Tibial nerve (tissue), 4 donors: ENCODE measurements around the gene MEP1A. TPM values are rescaled to one million over a fixed set of nuclear protein-coding genes. Genes with fewer than 3 reads are reported as not detected.

ENCODE experiments used
- DNase-seq, 2 donors: peaks; one replicate each; pipeline ENCODE4 v3.0.0-alpha.2; 2019; ENCODE audit warnings: low spot score in 2 of 2
- H3K27ac ChIP-seq, 4 donors: fragments of 200-600 bp; sonication (generic) in 3 of 4; one replicate each; pipeline ENCODE4 v1.5.1; 2017 to 2019; ENCODE audit warnings: mild to moderate bottlenecking in 1 of 4
- H3K27me3 ChIP-seq, 2 donors: fragments of 200-600 bp; sonication (generic) in 1 of 2; one replicate each; pipeline versions ENCODE4 v1.5.1 to v1.6.0; 2017 to 2019
- H3K36me3 ChIP-seq, 3 donors: fragments of 200-600 bp; sonication (generic); one replicate each; pipeline ENCODE4 v1.5.1; 2018 to 2019
- H3K4me1 ChIP-seq, 4 donors: fragments of 200-600 bp; sonication (generic) in 3 of 4; one replicate each; pipeline ENCODE4 v1.5.1; 2017 to 2019
- H3K4me3 ChIP-seq, 4 donors: fragments of 200-600 bp; sonication (generic) in 3 of 4; one replicate each; pipeline ENCODE4 v1.5.1; 2017 to 2019; ENCODE audit warnings: mild to moderate bottlenecking in 1 of 4, moderate library complexity in 1 of 4
- H3K9me3 ChIP-seq, 4 donors: fragments of 200-600 bp; sonication (generic) in 3 of 4; one replicate each; pipeline ENCODE4 v1.5.1; 2017 to 2019
- CTCF ChIP-seq, 5 experiments: fragments of 200-600 bp in 3 of 5; fragments of 450-650 bp in 2 of 5; sonication (generic) in 3 of 5; IDR thresholded peaks; one replicate each; pipeline ENCODE4 v1.5.1; 2016 to 2019; ENCODE audit warnings: antibody characterized with exemption in 5 of 5, mild to moderate bottlenecking in 3 of 5, moderate library complexity in 2 of 5
- EP300 ChIP-seq, 2 donors: sonication (generic); formaldehyde crosslinking; IDR thresholded peaks; one replicate each; pipeline ENCODE4 v1.6.1; 2017; ENCODE audit warnings: antibody characterized with exemption in 2 of 2, mild to moderate bottlenecking in 1 of 2
- POLR2A ChIP-seq, 2 donors: fragments of 450-650 bp; IDR thresholded peaks; one replicate each; pipeline ENCODE4 v1.6.1; 2017; ENCODE audit warnings: antibody characterized with exemption in 2 of 2, mild to moderate bottlenecking in 2 of 2, moderate library complexity in 2 of 2
- WGBS, 2 donors: methylation state at CpG; one replicate each; pipeline ENCODE4 v1.1.5; 2018; 5-methylcytosine and 5-hydroxymethylcytosine counted together
- total RNA-seq, 4 donors: library from RNA; depleted of rRNA; stranded (reverse); fragments of >200 nt; gene quantifications; one replicate each; pipeline ENCODE4 v1.1.0, GENCODE V29; 2016

MEP1A gene
- total RNA-seq, 4 donors from 2014 or later: not detected

- WGBS, 2 donors: 87 to 93% methylated on average over 5 of the region's 5 CpGs
- no peak for TF ChIP-seq CTCF (IDR thresholded peaks at IDR 0.05)
- no peak for TF ChIP-seq POLR2A (IDR thresholded peaks at IDR 0.05)
- no peak for TF ChIP-seq EP300 (IDR thresholded peaks at IDR 0.05)
Observed at GRCh38 chr6:46748940-46749503, 44.2 kb upstream of the MEP1A start.

GRCh38 chr6:46749731-46750130 lies 43.5 kb upstream of the MEP1A start:
- Histone ChIP-seq H3K27ac (no peak overlapping the region), H3K36me3 (no peaks in the 10 kb centered on the region), H3K27me3 (no peaks in the 10 kb centered on the region), H3K9me3 (no peaks in the 10 kb centered on the region), H3K4me3 (no peak overlapping the region), H3K4me1 (no peaks in the 10 kb centered on the region)
- no peak for TF ChIP-seq POLR2A (IDR thresholded peaks at IDR 0.05)
- DNase-seq: no peak
- WGBS, 2 donors: 65 to 76% methylated on average over 5 of the region's 5 CpGs

More at GRCh38 chr6:46748940-46749503, 44.2 kb upstream of the MEP1A start:
- no peaks in the 10 kb centered on the region for H3K27me3 ChIP-seq
- H3K9me3 ChIP-seq: no peaks in the 10 kb centered on the region
- no peaks in the 10 kb centered on the region for H3K36me3 ChIP-seq
- no peaks in the 10 kb centered on the region for H3K4me1 ChIP-seq
- H3K4me3 ChIP-seq: no peak overlapping the region
- DNase-seq: no peak
- no peak overlapping the region for H3K27ac ChIP-seq

GRCh38 chr6:46751658-46752057 lies 41.5 kb upstream of the MEP1A start:
- H3K4me1 ChIP-seq: peaks cover 0 to 4% (median 0%) of the 10 kb centered on the region in 4 donors
- TF ChIP-seq EP300 (IDR thresholded peaks at IDR 0.05) (no peak), POLR2A (IDR thresholded peaks at IDR 0.05) (no peak), CTCF (IDR thresholded peaks at IDR 0.05) (no peak)
- WGBS, 2 donors: 87 to 92% methylated on average over 3 of the region's 3 CpGs
- H3K4me3 ChIP-seq: no peak overlapping the region
- H3K9me3 ChIP-seq: no peaks in the 10 kb centered on the region
- no peaks in the 10 kb centered on the region for H3K36me3 ChIP-seq
- H3K27ac ChIP-seq: no peak overlapping the region
- no peaks in the 10 kb centered on the region for H3K27me3 ChIP-seq
- no peak for DNase-seq

- no peak for TF ChIP-seq CTCF (IDR thresholded peaks at IDR 0.05)
- TF ChIP-seq POLR2A (IDR thresholded peaks at IDR 0.05): no peak
- peaks cover 0 to 17% (median 0%) of the 10 kb centered on the region in 4 donors for H3K4me1 ChIP-seq
- WGBS, 2 donors: 56 to 71% methylated on average over 1 of the region's 1 CpG
- DNase-seq: no peak
- no peak overlapping the region for H3K4me3 ChIP-seq
- no peaks in the 10 kb centered on the region for H3K9me3 ChIP-seq
- H3K36me3 ChIP-seq: no peaks in the 10 kb centered on the region
- no peaks in the 10 kb centered on the region for H3K27me3 ChIP-seq
- no peak overlapping the region for H3K27ac ChIP-seq
Observed at GRCh38 chr6:46755865-46756264, 37.3 kb upstream of the MEP1A start.

GRCh38 chr6:46756469-46757213 lies 36.5 kb upstream of the MEP1A start:
- TF ChIP-seq POLR2A (IDR thresholded peaks at IDR 0.05) (no peak), EP300 (IDR thresholded peaks at IDR 0.05) (no peak), CTCF (IDR thresholded peaks at IDR 0.05) (no peak)

More at GRCh38 chr6:46756469-46757213, 36.5 kb upstream of the MEP1A start:
- no peaks in the 10 kb centered on the region for H3K27me3 ChIP-seq
- no peak overlapping the region for H3K27ac ChIP-seq
- H3K36me3 ChIP-seq: no peaks in the 10 kb centered on the region
- H3K9me3 ChIP-seq: no peaks in the 10 kb centered on the region
- H3K4me1 ChIP-seq: peaks cover 0 to 17% (median 0%) of the 10 kb centered on the region in 4 donors
- no peak overlapping the region for H3K4me3 ChIP-seq
- WGBS, 2 donors: 42 to 46% methylated on average over 7 of the region's 7 CpGs
- no peak for DNase-seq
